Hepatocyte (in vitro differentiated cells): Measurements from ENCODE around the gene NAA15.

Experiments
- CTCF ChIP-seq: fragments of 200-600 bp; sonication (generic); IDR thresholded peaks from 2 replicates; pipeline ENCODE4 v1.5.1; 2016; ENCODE audit warnings: antibody characterized with exemption, mild to moderate bottlenecking; ENCODE audit not compliant: poor library complexity
- EZH2phosphoT487 ChIP-seq: fragments of 200-600 bp; sonication (generic); IDR thresholded peaks from one replicate; pipeline ENCODE4 v1.6.1; 2018; ENCODE audit warnings: antibody characterized with exemption, mild to moderate bottlenecking, low read depth, moderate library complexity; ENCODE audit not compliant: unreplicated experiment, severe bottlenecking

GRCh38 chr4:139265654-139266053 is 35.7 kb upstream of the NAA15 start:
- TF ChIP-seq CTCF = no peak
- TF ChIP-seq EZH2phosphoT487 = no peak
